Measurements from ENCODE around the gene TMPO.
A peak's percentile ranks its signal among the peaks of the same experiment; 100 is the strongest.

TMPO gene

DNA sequence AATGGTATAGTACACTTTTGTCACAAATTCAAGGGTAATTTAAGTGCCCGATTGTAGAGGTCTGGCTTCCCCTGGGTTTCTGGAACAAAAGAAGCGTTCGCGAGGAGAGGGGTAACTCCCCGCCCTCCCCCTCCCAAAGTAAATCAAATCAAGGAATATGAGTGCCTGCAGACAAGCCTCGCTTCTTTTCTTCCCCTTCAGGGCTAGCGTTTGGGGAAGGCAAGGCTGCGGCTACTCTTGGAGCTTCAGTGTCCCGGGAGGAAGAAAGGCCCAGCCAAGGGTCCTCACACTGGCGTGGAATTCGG is 456 bp upstream of the TMPO start:
- TF ChIP-seq, protein P1, sequence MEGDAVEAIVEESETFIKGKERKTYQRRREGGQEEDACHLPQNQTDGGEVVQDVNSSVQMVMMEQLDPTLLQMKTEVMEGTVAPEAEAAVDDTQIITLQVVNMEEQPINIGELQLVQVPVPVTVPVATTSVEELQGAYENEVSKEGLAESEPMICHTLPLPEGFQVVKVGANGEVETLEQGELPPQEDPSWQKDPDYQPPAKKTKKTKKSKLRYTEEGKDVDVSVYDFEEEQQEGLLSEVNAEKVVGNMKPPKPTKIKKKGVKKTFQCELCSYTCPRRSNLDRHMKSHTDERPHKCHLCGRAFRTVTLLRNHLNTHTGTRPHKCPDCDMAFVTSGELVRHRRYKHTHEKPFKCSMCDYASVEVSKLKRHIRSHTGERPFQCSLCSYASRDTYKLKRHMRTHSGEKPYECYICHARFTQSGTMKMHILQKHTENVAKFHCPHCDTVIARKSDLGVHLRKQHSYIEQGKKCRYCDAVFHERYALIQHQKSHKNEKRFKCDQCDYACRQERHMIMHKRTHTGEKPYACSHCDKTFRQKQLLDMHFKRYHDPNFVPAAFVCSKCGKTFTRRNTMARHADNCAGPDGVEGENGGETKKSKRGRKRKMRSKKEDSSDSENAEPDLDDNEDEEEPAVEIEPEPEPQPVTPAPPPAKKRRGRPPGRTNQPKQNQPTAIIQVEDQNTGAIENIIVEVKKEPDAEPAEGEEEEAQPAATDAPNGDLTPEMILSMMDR (conservative IDR thresholded peaks at IDR 0.05; ENCODE audit: low read length), result no peak
- peak overlapping the region; percentile 95 for H3K4me3 ChIP-seq (ENCODE audit: low read length)
- DNase-seq (ENCODE audit: low read depth), result no peak

- TF ChIP-seq, protein P1 (conservative IDR thresholded peaks at IDR 0.05; ENCODE audit: low read length), result peak; percentile 80
- peak overlapping the region; percentile 95 for H3K4me3 ChIP-seq (ENCODE audit: low read length)
- peak; percentile 79 for DNase-seq (ENCODE audit: low read depth)
Measured at GRCh38 chr12:98516111-98516873, 902 bp downstream of the TMPO start.

DNA sequence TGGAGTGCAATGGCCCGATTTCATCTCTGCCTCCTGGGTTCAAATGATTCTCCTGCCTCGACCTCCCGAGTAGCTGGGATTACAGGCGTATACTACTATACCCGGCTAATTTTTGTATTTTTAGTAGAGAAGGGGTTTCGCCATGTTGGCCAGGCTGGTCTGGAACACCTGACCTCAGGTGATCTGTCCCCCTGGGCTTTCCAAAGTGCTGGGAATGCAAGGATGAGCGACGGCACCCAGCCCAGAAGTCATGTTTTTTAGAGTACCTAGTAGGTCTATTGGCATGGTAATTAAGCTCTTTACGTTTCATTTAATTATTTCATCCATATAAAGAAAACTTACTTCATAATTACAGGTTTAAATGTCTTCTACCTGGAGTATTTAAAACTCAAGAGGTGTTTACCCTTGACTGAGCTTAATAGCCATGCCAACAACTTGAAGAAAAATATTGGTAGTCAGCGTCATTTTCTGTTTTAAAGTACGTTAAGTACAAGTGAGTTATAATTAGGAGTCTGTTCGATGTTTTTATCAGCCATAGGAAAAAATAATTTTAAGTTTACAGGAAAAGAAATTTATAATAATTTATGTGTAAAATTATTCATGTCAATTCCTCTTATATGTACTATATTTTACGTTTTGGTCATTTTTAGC is 4.0 kb downstream of the TMPO start:
- TF ChIP-seq, protein P1 (conservative IDR thresholded peaks at IDR 0.05; ENCODE audit: low read length), result no peak
- no peak overlapping the region for H3K4me3 ChIP-seq (ENCODE audit: low read length)
- no peak for DNase-seq (ENCODE audit: low read depth)

DNA sequence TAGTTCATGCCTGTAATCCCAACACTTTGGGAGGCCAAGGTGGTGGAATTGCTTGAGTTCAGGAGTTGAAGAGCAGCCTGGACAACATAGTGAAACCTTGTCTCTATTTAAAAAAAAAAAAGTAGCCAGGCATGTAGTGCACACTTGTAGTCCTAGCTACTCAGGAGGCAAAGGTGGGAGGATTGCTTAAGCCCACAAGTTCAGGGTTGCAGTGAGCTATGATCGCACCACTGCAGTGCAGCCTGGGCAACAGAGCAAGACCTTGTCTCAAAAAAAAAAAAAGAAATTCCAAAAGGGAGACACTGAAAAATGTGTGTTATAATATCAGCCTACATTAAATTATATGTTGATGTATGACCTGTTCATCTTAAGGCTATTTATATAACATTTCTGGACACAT is 14.7 kb downstream of the TMPO start:
- DNase-seq (ENCODE audit: low read depth), result no peak
- H3K4me3 ChIP-seq (ENCODE audit: low read length), result no peak overlapping the region
- TF ChIP-seq, protein P1 (conservative IDR thresholded peaks at IDR 0.05; ENCODE audit: low read length), result no peak

DNA sequence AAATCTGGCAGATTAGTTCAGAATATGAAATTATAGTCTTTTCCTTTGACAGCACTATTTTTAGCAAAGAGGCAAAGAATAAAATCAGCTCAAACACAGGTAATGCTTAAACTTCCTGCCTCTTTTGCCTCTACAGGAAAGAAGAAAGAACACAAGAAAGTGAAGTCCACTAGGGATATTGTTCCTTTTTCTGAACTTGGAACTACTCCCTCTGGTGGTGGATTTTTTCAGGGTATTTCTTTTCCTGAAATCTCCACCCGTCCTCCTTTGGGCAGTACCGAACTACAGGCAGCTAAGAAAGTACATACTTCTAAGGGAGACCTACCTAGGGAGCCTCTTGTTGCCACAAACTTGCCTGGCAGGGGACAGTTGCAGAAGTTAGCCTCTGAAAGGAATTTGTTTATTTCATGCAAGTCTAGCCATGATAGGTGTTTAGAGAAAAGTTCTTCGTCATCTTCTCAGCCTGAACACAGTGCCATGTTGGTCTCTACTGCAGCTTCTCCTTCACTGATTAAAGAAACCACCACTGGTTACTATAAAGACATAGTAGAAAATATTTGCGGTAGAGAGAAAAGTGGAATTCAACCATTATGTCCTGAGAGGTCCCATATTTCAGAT is 17.4 kb downstream of the TMPO start:
- H3K4me3 ChIP-seq (ENCODE audit: low read length), result no peak overlapping the region

DNA sequence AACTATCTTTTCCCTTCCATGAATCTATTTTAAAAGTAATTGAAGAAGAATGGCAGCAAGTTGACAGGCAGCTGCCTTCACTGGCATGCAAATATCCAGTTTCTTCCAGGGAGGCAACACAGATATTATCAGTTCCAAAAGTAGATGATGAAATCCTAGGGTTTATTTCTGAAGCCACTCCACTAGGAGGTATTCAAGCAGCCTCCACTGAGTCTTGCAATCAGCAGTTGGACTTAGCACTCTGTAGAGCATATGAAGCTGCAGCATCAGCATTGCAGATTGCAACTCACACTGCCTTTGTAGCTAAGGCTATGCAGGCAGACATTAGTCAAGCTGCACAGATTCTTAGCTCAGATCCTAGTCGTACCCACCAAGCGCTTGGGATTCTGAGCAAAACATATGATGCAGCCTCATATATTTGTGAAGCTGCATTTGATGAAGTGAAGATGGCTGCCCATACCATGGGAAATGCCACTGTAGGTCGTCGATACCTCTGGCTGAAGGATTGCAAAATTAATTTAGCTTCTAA is 18.4 kb downstream of the TMPO start:
- TF ChIP-seq, protein P1 (conservative IDR thresholded peaks at IDR 0.05; ENCODE audit: low read length), result peak; percentile 11; the same call in 1 of the 2 replicates
- H3K4me3 ChIP-seq (ENCODE audit: low read length), result no peak overlapping the region
- peak; percentile 76 for DNase-seq (ENCODE audit: low read depth)

More for the DNA sequence above, 17.4 kb downstream of the TMPO start:
- TF ChIP-seq, protein P1 (conservative IDR thresholded peaks at IDR 0.05; ENCODE audit: low read length), result peak; percentile 73
- DNase-seq (ENCODE audit: low read depth), result peak; percentile 59

All from AG10803 (cell line).